SW 1271 (cell line): Measurements from ENCODE around the gene CCKAR.

Source experiments
- DNase-seq, 2 experiments: peaks; one replicate each; lab custom pipeline; 2025; lab: John Stamatoyannopoulos, UW

Gene CCKAR

DNA sequence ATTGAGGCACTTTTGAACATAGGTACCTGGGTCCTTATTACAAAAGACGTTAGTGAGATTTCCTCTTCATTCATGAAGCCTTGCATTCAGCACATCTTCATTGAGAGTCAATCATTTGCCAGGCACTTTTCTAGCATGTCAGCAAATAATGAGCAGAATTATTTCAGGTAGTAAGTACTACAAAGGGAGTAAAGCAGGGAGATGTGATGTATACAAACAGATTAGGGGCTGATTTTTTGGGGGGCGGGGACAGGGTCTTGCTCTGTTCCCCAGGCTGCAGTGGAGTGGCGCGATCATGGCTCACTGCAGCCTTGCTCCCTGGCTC lies 638 bp upstream of the CCKAR start:
- DNase-seq, result no peak

DNA sequence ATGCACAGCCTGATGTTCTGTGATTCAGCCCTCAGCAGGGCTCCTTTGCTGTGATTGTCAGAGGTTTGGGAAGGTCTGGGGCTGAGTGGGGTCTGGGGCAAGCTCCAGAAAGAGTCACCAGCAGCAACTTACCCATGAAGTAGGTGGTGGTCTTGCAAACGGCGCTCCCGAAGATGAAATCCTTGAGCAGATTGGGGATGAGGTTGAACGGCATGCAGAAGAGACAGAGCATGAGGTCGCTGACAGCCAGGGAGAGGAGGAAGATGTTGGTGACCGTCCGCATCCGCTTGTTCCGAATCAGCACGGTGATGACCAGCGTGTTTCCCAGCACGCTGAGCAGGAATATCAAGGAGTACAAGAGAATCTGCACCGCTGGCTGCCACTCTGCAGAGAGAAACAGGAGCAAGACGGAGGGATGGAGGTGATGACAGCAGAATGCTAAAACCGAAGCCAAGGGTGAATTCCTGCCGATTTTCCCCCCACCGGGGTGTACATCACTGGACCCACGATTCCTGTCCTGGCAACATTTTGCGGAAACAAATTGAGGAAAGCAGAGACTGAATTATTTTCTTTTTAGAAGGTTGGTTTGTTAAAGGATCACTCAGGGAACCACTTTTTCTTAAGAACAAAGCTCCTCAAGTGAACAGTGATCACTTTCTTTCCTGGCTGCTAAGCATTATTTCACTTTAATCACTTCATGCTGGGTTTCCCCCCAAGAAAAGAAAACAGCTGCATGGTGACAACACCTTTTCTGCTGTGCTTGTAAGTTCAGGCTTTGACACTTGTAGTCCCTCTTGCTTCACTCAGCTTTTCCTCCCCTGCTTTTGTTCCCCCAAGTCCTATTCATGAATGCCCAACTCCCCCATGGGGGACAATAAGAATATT lies 941 bp downstream of the CCKAR start:
- no peak for DNase-seq

- DNase-seq, result no peak
Measured at GRCh38 chr4:26485684-26486083, 4.6 kb downstream of the CCKAR start.

GRCh38 chr4:26484516-26484915 lies 5.8 kb downstream of the CCKAR start:
- no peak for DNase-seq

- no peak for DNase-seq
Measured at GRCh38 chr4:26484032-26484515, 6.2 kb downstream of the CCKAR start.

DNA sequence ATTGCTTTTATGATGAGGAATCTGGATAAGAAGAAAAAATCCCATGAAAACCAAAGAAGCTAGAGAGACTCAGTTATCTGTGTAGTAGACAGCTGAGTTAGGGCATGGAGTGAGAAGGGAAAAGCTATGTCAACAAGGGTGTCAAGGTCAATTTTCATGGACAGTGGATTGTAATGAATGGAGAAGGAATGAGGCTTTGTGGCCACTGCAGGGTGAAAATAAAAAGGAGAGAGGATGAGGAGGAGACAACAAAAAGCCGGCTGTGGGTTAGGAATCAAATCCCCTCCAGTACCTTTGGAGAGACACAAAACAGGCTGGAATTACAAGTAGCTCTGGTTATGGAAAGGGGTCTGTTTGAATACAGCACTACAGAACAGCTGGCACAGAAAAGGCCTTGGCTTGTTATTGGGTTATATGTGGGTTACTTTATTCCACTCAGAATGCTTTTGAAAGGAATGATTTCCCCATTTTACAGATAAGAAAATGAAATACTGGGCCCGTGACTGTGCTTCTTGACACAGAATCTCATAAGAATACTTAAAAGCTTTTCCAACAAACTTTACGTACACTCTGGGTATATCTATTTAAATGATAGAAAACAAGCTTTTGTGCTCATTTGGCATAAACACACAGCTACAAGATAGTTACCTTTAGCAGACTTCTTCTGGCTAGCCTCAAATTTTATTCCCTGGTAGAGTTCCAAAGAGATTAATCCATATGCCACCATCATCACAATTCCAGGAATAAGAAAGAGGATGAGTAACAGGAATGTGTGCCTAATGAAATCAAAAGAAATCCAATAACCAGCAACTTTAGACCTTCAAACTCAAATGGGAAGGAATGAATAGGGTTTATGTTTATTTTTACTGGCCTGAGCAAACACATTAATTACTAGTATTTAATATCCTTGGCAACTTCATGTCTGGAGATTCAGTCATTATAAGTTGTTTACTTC lies 7.5 kb downstream of the CCKAR start:
- DNase-seq, result no peak

GRCh38 chr4:26478330-26478729 lies 12.0 kb downstream of the CCKAR start:
- no peak for DNase-seq

DNA sequence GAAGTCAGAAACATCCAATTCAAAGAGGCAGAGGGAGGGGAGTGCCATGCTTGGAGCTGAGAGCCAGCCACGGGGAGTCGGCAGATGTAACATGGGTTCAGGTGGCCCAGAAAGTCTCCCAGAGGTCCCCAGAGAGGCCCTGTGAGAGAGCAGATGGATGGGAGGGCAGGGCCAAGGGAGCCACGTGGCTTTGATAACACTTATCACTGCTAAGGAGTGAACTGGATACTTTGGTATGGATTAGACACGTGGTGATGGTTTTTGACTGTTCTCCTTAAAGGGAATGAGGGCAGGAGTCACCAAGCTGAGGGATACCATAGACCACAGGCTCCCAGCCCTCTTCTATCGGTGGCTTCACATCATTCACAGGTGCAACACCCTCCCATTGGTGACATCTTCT lies 13.7 kb downstream of the CCKAR start:
- no peak for DNase-seq

- DNase-seq, result no peak
Measured at GRCh38 chr4:26475716-26476115, 14.6 kb downstream of the CCKAR start.

DNA sequence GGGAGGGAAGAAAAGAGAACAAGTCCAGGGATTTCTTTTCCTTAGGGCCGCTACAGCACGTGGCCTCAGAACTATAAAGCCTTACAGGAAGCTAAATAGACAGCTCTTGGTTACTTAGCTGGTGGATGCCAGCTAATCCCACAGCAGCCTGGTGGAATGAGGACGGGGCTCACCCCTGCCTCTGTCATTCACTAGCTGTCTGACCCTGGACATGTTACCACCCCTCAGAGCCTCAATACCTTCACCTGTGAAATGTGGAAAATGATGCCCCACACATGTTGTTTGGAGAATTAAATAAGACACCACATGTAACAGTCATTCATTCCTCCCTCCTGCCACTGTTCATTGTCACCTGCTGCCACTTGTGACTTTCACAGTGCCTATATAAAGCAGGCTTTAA lies 15.7 kb downstream of the CCKAR start:
- DNase-seq, result no peak

DNA sequence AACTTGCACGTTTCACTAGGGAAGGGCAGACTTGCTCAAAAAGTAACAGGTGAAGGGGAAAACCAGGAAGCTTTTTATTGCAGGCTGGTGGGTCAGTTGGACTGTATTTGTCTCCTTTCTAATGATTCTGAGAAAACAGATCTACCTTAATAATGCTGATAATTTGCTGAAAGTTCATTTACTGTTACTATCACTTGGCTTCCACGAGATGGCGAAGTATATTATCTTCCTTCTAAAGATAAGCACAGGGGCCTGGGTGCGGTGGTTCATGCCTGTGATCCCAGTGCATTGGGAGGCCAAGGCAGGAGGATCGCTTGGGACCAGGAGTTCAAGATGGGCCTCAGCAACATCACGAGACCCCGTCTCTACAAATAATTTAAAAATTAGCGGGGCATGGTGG lies 16.4 kb downstream of the CCKAR start:
- DNase-seq, result no peak

DNA sequence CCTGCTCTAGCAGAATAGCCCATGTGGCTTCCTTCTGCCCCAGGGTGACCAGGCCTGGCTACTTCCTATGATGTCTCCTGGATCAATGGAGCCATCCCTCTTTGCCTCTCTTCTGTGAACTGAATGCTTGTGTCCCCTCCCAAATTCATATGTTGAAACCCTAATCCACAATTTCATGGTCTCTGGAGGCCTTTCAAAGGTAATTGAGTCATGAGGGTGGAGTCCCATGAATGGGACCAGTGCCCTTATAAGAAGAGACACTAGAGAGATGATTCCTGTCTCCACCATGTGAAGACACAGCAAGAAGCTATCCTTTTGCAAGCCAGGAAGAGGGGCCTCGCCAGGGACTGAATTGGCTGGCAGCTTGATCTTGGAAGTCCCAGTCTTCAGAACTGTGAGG lies 18.4 kb downstream of the CCKAR start:
- DNase-seq, result no peak

- DNase-seq, result no peak
Measured at GRCh38 chr4:26468977-26469376, 21.3 kb downstream of the CCKAR start.

DNA sequence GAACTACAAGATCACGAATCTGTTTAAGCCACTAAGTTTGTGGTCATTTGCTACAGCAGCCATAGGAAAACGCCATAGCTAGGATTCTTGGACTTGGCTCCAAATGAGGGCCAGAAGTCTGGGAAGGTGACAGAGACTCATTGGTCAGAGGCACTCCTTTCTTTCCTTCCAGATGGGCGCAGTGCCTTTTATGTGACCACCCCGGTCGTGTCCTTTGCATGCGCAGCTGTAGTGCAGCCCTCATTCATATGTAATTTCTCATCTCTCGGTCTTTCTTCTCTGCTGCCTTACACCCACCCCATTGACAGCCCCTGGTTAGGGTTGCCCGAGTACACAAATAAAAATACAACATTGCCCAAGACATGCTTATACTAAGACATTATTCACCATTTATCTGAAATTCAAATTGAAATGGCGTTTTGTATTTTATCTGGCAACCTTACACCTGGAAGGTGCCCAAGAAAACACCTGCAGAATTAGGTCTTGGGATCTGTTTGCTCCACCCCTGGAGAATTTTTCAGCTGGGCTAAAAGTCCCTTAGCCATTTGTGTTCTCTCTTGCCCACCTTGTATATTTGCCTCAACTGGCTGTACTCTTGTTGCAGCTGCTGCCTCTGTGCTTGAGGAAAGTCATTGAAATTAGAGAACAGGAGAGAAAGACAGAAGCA lies 21.9 kb downstream of the CCKAR start:
- no peak for DNase-seq

GRCh38 chr4:26467724-26468123 lies 22.6 kb downstream of the CCKAR start:
- DNase-seq, result no peak

- no peak for DNase-seq
Measured at GRCh38 chr4:26466578-26467270, 23.6 kb downstream of the CCKAR start.

DNA sequence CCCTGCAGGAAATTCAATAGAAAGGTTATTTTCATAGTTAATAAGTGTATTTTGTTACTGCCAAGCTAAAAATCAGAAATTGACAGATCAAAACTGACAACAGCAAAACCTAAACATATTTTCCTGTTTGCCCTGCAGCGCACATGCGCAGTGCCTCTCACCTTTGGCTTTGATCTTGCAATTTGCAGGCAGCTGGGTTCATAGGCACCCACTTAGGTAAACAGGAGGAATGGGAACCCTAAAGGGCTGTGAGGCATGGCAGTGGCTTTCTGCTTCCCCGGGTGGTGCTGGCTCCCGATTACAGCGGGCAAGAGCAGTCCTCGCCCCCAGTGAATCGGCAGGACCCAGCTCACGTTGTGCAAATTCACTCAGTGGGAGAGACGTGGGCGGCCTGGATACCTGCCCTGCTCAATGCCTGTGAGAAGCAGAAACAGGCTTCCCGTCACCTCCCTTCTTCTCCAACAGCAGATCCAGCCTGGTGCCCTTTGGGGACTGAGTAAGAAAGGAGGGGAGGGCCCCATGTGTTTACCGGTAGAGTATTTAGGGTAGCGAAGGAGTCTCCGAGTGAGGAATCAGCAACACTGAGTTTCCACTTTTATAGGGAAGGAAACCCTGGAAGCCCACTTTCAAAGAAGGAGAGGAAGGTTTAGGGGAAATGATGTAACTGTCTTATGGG lies 25.7 kb downstream of the CCKAR start:
- no peak for DNase-seq

DNA sequence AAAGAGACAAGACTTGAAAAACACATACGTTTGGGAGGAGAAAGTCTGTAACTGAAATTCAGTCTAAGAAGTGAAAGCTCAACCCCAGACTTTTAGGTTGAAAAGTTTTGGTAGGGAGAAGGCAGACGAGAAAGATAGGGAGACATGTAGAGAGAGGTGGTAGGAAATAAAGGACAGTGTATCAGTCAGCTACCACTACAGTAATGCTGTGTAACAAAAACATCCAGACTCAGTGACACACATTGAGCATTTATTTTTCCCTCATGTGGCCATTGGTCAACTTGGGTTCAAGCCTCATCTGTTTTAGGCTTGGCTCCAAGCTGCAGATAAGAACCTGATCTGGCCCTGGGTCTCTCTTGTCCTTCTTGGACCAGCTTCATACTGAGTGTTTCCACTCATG lies 26.9 kb downstream of the CCKAR start:
- no peak for DNase-seq

GRCh38 chr4:26462874-26463273 lies 27.4 kb downstream of the CCKAR start:
- no peak for DNase-seq

DNA sequence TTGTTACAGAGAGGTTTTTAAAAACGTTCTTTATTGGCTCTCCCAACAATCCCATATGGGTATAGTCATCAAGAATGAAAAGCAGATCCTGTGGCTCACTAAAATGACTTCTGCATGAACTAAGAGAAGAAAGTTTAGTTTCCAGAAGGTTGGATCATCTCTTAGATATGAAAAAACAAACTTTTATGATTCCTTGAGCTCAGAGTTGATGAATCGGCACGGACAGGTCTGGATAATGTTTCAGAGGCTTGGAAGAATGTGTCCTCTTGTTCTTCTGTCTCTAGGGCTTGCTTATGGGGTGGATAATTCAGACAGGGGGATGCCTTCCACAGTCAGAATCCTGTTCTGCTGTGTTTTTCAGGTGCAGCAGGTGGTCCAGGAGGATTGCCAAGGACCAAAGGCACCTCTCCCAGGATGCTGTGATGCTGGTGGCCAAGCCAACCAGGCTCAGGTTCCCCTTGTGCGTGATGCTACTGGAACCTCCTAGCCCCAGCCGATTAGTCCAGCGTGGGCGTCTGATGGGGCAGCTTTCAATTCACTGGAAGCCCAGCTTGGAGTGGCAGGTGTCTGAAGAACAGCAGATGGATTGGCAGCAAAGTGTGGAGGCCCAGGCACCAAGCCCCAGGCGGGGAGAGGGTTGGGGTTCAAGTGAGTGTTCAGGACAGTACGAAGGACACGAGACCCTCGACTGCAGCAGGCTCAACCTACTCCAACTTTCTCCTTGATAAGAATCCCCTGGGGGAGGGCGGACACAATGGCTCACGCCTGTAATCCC lies 30.3 kb downstream of the CCKAR start:
- no peak for DNase-seq
